ENCODE measurements around the gene OR10H1. TPM values are rescaled to one million over a fixed set of nuclear protein-coding genes. Genes with fewer than 3 reads are reported as not detected.
A peak's percentile ranks its signal among the peaks of the same experiment; 100 is the strongest.

OR10H1 gene
- total and polyA plus RNA-seq, 8 donors, result not detected

- intact Hi-C loops (cut with DNase I; ENCODE audit: low total_unique reads), result no loop called here
- H3K27ac ChIP-seq, result no peak overlapping the region
- H3K27me3 ChIP-seq, result peaks cover 0 to 9% (median 0%) of the 10 kb centered on the region in 3 donors
- no peaks in the 10 kb centered on the region for H3K36me3 ChIP-seq
- H3K4me3 ChIP-seq, result no peak overlapping the region
- 91 to 95% (median 93%) methylated on average over 8 of the region's 8 CpGs for WGBS, 5 donors
- TF ChIP-seq CTCF (IDR thresholded peaks at IDR 0.05), result no peak
- TF ChIP-seq POLR2AphosphoS5 (IDR thresholded peaks at IDR 0.05), result no peak
- no peak for TF ChIP-seq EP300 (IDR thresholded peaks at IDR 0.05)
- no peak for TF ChIP-seq POLR2A (IDR thresholded peaks at IDR 0.05)
- no peaks in the 10 kb centered on the region for H3K4me1 ChIP-seq
- no peaks in the 10 kb centered on the region for H3K9me3 ChIP-seq
- no peak for DNase-seq
Measured at GRCh38 chr19:15820646-15821045, 5.2 kb upstream of the OR10H1 start.

GRCh38 chr19:15813916-15814315, 1.5 kb downstream of the OR10H1 start:
- TF ChIP-seq POLR2A (IDR thresholded peaks at IDR 0.05) (no peak), EP300 (IDR thresholded peaks at IDR 0.05) (no peak), CTCF (IDR thresholded peaks at IDR 0.05) (no peak), POLR2AphosphoS5 (IDR thresholded peaks at IDR 0.05) (no peak)
- no peak for DNase-seq
- Histone ChIP-seq H3K9me3 (no peaks in the 10 kb centered on the region), H3K4me1 (peaks cover 0 to 5% (median 0%) of the 10 kb centered on the region in 4 donors), H3K27ac (no peak overlapping the region), H3K4me3 (no peak overlapping the region), H3K36me3 (no peaks in the 10 kb centered on the region), H3K27me3 (peaks cover 0 to 58% (median 10%) of the 10 kb centered on the region in 3 donors)
- intact Hi-C loops (cut with DNase I; ENCODE audit: low total_unique reads), result no loop called here
- 35 to 55% (median 45%) methylated on average over 7 of the region's 7 CpGs for WGBS, 5 donors

- no peaks in the 10 kb centered on the region for H3K36me3 ChIP-seq
- peaks cover 0 to 58% (median 10%) of the 10 kb centered on the region in 3 donors for H3K27me3 ChIP-seq
- DNase-seq, result peak in 1 of 2 donors; percentile 40
- 12 to 56% (median 15%) methylated on average over 6 of the region's 6 CpGs for WGBS, 5 donors
- intact Hi-C loops (cut with DNase I; ENCODE audit: low total_unique reads), result no loop called here
- no peaks in the 10 kb centered on the region for H3K9me3 ChIP-seq
- H3K27ac ChIP-seq, result no peak overlapping the region
- TF ChIP-seq CTCF (IDR thresholded peaks at IDR 0.05) (peak in 4 of 7 experiments; percentile 18 to 73 (median 39)), EP300 (IDR thresholded peaks at IDR 0.05) (no peak), POLR2AphosphoS5 (IDR thresholded peaks at IDR 0.05) (no peak)
- peaks cover 0 to 5% (median 0%) of the 10 kb centered on the region in 4 donors for H3K4me1 ChIP-seq
- H3K4me3 ChIP-seq, result no peak overlapping the region
Measured at GRCh38 chr19:15812060-15812722, 3.3 kb downstream of the OR10H1 start.

GRCh38 chr19:15811476-15811875, 4.0 kb downstream of the OR10H1 start:
- intact Hi-C loops (cut with DNase I; ENCODE audit: low total_unique reads), result no loop called here
- H3K4me3 ChIP-seq, result no peak overlapping the region
- TF ChIP-seq EP300 (IDR thresholded peaks at IDR 0.05) (no peak), POLR2AphosphoS5 (IDR thresholded peaks at IDR 0.05) (no peak), POLR2A (IDR thresholded peaks at IDR 0.05) (no peak), CTCF (IDR thresholded peaks at IDR 0.05) (no peak)
- peaks cover 0 to 5% (median 0%) of the 10 kb centered on the region in 4 donors for H3K4me1 ChIP-seq
- H3K27me3 ChIP-seq, result peaks cover 0 to 57% (median 10%) of the 10 kb centered on the region in 3 donors
- H3K36me3 ChIP-seq, result no peaks in the 10 kb centered on the region
- no peaks in the 10 kb centered on the region for H3K9me3 ChIP-seq
- WGBS, 5 donors, result 66 to 77% (median 74%) methylated on average over 4 of the region's 4 CpGs
- H3K27ac ChIP-seq, result no peak overlapping the region
- DNase-seq, result no peak

Data from stomach (tissue), 9 donors.